Left ventricle myocardium superior (tissue), 1 donor: ENCODE measurements around the gene SLC5A7. TPM values are rescaled to one million over a fixed set of nuclear protein-coding genes. Genes with fewer than 3 reads are reported as not detected.

Experiments used
- ATAC-seq: fragments of 200-7000 bp; cut with Tn5 transposase; one replicate; pipeline ENCODE4 v1.9.1; 2020; ENCODE audit warnings: mild to moderate bottlenecking, moderate library complexity
- DNase-seq: peaks from one replicate; pipeline ENCODE4 v3.0.0-alpha.2; 2020
- intact Hi-C: fragments of 100-400 bp; cut with micrococcal nuclease; formaldehyde crosslinking; loops from one replicate; pipeline ENCODE4 v1.11.0; 2022
- total RNA-seq: library from RNA; stranded (reverse); fragmentation: NEBNext Ultra II Directional; extraction: Animal tissue kit (Norgen Biotek cat#: 25700); gene quantifications from one replicate; pipeline ENCODE4 v1.2.1, GENCODE V29; 2021
- donor health status: DM: no; HTN: yes; CAD: no; lungs with severe emphysema.

Gene SLC5A7
- total RNA-seq, 1 donor from 2014 or later, result 0.07 TPM

DNA sequence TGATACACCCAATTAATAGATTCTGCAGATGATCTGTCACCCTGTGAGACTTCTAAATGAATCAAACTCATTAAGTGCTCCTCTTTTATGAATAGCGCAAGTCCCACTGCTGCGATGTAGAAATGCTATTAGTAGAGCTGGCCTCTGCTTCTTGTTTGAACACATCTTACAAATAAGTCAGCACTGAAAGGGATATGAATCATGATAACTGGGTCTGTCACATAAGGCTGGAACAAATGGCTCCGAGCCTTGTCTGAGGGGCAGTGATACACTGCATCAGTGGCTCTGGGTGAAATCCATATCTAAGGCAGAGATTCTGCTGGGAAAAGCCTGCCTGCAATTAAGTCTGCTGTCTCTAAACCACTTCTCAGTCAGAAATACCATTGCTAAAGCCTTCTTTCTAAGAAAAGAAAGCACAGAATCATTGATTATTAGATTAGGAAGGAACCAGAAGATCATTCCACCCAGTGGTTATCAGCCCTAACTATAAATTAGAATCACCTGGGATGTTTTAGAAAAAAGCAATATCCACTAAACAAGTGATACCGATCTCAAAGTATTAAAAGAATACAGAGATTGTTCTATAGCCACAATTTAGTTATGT lies 75.2 kb downstream of the SLC5A7 start:
- DNase-seq (no peak), ATAC-seq (no peak)
- intact Hi-C loops, result no loop called here

Other genes with a start within 250 kb of the SLC5A7 start
- 0.10 TPM for gene RGPD4, start 159.6 kb upstream of the SLC5A7 start, total RNA-seq